Neural crest cell (in vitro differentiated cells): ENCODE measurements around the gene LRRN3. TPM values are rescaled to one million over a fixed set of nuclear protein-coding genes. Genes with fewer than 3 reads are reported as not detected.

Experiments used
- DNase-seq: peaks from one replicate; pipeline ENCODE4 v3.0.0; 2021; ENCODE audit warnings: low read depth, mixed read lengths, low spot score
- H3K27ac Mint-ChIP-seq: one replicate; pipeline ENCODE4 v1.8.0; 2021; ENCODE audit warnings: mild to moderate bottlenecking, mixed read lengths; ENCODE audit not compliant: unreplicated experiment
- H3K27me3 Mint-ChIP-seq: 2 replicates; pipeline ENCODE4 v1.8.0; 2021; ENCODE audit warnings: low read depth, mild to moderate bottlenecking, mixed read lengths
- H3K36me3 Mint-ChIP-seq: 2 replicates; pipeline ENCODE4 v1.8.0; 2021; ENCODE audit warnings: low read depth, mild to moderate bottlenecking, mixed read lengths
- H3K4me1 Mint-ChIP-seq: 2 replicates; pipeline ENCODE4 v1.8.0; 2021; ENCODE audit warnings: mixed read lengths
- H3K4me3 Mint-ChIP-seq: one replicate; pipeline ENCODE4 v1.8.0; 2021; ENCODE audit warnings: mild to moderate bottlenecking, mixed read lengths
- H3K9me3 Mint-ChIP-seq: 2 replicates; pipeline ENCODE4 v1.8.0; 2021; ENCODE audit warnings: mixed read lengths
- total RNA-seq: library from RNA; stranded (reverse); gene quantifications from 2 replicates; pipeline ENCODE4 v1.2.1, GENCODE V29; 2021
- TF ChIP-seq, protein P1 (sequence below): fragments of 200-600 bp; sonication (generic); conservative IDR thresholded peaks from 2 replicates; pipeline ENCODE4 v1.5.0; 2021; ENCODE audit warnings: antibody characterized with exemption, mild to moderate bottlenecking

LRRN3 gene
- total RNA-seq, 1 donor from 2014 or later, result 7.1 TPM

DNA sequence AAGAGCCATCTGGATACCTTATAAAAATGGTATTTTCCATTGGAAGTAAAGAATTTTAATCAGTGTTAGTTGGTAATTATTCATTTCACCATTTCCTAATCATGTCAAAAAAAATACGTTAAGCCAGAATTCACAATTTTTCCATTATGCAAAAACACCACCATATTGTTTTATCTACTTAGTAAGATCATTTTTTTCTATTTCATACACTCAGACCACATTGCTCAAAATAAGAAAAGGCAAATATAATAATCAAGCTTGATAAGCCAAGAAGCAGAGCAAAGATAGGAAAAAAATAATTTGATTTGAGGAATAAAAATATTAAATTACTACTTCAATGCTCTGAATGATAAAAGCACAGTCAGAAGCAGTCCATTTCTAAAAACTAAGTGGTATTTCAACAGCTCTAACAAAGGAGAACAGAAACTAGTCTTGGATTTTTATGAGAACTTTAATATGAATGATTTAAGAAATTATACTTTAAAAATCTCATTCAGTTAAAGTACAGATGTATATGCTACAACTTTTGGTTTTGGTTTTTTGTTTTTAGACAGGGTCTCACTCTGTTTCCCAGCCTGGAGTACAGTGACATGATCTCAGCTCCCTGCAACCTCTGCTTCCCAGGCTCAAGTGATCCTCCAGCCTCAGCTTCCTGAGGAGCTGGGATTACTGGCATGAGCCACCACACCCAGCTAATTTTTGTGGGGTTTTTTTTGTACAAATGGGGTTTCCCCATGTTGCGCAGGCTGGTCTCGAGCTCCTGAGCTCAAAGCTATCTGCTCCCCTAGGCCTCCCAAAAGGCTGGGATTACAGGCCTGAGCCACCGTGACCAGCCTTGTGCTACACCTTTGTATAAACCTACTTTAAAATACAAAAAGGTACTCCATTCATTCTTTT lies 46.6 kb downstream of the LRRN3 start:
- Mint-ChIP-seq H3K4me1 (peaks cover 28% of the 10 kb centered on the region), H3K27ac (peak overlapping the region; percentile 91), H3K9me3 (no peaks in the 10 kb centered on the region), H3K27me3 (no peaks in the 10 kb centered on the region), H3K36me3 (no peaks in the 10 kb centered on the region), H3K4me3 (no peak overlapping the region)
- TF ChIP-seq, protein P1, sequence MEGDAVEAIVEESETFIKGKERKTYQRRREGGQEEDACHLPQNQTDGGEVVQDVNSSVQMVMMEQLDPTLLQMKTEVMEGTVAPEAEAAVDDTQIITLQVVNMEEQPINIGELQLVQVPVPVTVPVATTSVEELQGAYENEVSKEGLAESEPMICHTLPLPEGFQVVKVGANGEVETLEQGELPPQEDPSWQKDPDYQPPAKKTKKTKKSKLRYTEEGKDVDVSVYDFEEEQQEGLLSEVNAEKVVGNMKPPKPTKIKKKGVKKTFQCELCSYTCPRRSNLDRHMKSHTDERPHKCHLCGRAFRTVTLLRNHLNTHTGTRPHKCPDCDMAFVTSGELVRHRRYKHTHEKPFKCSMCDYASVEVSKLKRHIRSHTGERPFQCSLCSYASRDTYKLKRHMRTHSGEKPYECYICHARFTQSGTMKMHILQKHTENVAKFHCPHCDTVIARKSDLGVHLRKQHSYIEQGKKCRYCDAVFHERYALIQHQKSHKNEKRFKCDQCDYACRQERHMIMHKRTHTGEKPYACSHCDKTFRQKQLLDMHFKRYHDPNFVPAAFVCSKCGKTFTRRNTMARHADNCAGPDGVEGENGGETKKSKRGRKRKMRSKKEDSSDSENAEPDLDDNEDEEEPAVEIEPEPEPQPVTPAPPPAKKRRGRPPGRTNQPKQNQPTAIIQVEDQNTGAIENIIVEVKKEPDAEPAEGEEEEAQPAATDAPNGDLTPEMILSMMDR, result no peak
- DNase-seq, result no peak

DNA sequence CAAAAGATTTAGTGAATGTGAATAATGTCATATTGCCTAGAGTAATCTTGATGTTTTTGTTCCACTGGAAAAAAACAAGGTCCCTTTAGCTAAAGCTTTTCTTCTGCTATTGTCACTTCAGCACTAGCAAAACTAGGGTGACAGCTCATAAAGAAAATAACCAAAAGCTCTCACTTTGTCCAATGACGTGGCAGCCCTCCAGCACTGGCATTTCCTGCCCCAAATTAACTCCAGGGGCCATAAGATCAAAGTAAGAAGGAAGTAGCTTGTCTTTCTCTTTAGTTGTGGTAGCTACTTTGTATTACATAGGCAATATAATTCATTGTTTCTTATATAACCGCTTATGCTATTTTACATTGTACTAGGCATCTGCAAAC lies 47.3 kb downstream of the LRRN3 start:
- H3K4me3 Mint-ChIP-seq, result no peak overlapping the region
- no peak for DNase-seq
- no peaks in the 10 kb centered on the region for H3K36me3 Mint-ChIP-seq
- H3K27me3 Mint-ChIP-seq, result no peaks in the 10 kb centered on the region
- no peaks in the 10 kb centered on the region for H3K9me3 Mint-ChIP-seq
- peaks cover 28% of the 10 kb centered on the region for H3K4me1 Mint-ChIP-seq
- no peak overlapping the region for H3K27ac Mint-ChIP-seq
- TF ChIP-seq, protein P1, result no peak

DNA sequence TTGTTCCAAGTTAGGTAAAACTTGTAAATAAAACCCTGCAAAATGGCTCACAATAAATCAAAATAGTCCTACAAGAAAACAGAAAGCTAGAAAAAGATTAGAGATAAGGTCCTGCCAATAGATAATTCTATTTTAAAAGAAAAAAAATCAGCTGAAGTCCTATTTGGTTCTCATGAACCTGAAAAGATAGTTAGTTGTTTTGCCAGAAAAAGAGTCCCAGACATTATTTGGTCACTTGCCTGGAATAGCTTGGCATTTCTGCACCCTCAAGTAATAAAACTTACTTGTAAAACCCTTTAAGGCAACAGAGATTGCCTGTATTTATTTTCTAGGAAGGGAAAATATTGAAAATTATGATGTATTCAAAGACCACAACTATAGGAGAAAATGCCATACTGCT lies 47.7 kb downstream of the LRRN3 start:
- H3K27me3 Mint-ChIP-seq, result no peaks in the 10 kb centered on the region

DNA sequence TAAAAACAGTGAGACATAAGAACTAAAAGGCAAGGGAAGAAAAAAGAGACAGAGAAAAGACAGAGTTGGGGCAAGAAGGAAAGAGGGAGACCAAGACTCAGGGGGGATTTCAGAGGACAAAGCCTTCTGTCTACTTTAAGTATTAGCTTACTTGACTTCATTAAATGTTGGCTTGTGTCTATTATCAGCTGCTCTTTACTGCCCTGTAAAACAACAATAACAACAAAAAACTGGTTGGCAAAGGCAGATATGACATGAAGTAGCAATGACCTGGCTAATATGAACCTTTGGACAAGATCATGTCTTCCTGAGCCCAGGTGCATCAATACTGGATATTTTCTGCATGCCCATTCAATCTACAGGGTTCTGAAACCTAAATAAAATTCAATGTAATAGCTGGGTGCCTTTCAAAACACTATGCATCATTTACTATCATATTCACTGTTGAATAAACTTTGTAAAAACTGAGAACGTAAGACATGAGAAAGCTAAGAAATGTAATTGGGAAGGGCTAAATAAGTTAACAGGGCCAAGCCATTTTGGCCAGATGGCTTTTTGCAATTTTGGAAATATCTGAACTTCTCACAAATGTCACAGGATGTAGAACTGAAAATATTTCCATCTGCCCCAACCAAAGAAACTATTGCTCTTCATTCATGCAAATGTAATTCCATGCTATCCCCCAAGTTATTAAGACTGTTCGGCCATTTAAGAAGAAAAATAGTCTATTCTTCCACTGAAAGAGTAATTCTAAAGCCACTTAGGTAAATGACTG lies 49.4 kb downstream of the LRRN3 start:
- DNase-seq, result no peak
- no peaks in the 10 kb centered on the region for H3K36me3 Mint-ChIP-seq
- H3K9me3 Mint-ChIP-seq, result no peaks in the 10 kb centered on the region
- no peak overlapping the region for H3K27ac Mint-ChIP-seq
- H3K4me1 Mint-ChIP-seq, result peaks cover 28% of the 10 kb centered on the region
- H3K27me3 Mint-ChIP-seq, result no peaks in the 10 kb centered on the region
- TF ChIP-seq, protein P1, result no peak
- H3K4me3 Mint-ChIP-seq, result no peak overlapping the region

More for the DNA sequence above, 47.7 kb downstream of the LRRN3 start:
- Mint-ChIP-seq H3K4me1 (peaks cover 28% of the 10 kb centered on the region), H3K36me3 (no peaks in the 10 kb centered on the region), H3K9me3 (no peaks in the 10 kb centered on the region), H3K4me3 (no peak overlapping the region), H3K27ac (no peak overlapping the region)
- TF ChIP-seq, protein P1, result no peak
- no peak for DNase-seq

DNA sequence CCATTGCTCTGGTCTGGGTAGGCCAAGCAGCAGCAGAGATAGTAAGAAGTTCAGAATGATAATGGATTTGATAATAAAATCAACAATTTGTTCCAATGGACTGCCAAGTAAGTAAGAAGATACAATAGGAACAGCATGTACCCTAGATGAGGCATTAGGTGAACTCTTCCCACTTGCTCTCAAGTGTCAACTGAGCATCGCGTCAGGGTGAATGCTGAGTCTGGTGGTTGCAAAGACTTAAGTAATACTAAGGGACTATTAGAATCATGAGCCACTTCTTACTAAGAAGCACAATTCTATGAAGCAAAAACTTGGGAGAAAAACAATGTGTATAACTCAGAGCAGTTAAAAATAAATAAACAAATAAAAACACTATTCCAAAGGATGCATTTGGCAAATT lies 54.5 kb downstream of the LRRN3 start:
- Mint-ChIP-seq H3K4me1 (no peaks in the 10 kb centered on the region), H3K36me3 (no peaks in the 10 kb centered on the region), H3K9me3 (no peaks in the 10 kb centered on the region), H3K27ac (no peak overlapping the region), H3K4me3 (no peak overlapping the region), H3K27me3 (no peaks in the 10 kb centered on the region)
- TF ChIP-seq, protein P1, result no peak
- no peak for DNase-seq
